Uterus (tissue), 4 donors: ENCODE data around the gene SAMD10. TPM values are rescaled to one million over a fixed set of nuclear protein-coding genes. Genes with fewer than 3 reads are reported as not detected.

ENCODE experiments used
- DNase-seq, 2 donors: peaks; one replicate each; pipeline ENCODE4 v3.0.0-alpha.2; 2019 to 2020
- H3K27ac ChIP-seq, 2 donors: fragments of 200-600 bp; sonication (generic); 1 replicate in 1 of 2; 2 replicates in 1 of 2; pipeline ENCODE4 v1.5.1; 2016 to 2018
- H3K27me3 ChIP-seq, 2 donors: fragments of 200-600 bp; sonication (generic); one replicate each; pipeline ENCODE4 v1.5.1; 2018 to 2019; ENCODE audit warnings: control low read depth in 1 of 2
- H3K36me3 ChIP-seq, 2 donors: fragments of 200-600 bp; sonication (generic); one replicate each; pipeline ENCODE4 v1.5.1; 2019; ENCODE audit warnings: control low read depth in 1 of 2
- H3K4me1 ChIP-seq, 2 donors: fragments of 200-600 bp; sonication (generic); one replicate each; pipeline ENCODE4 v1.5.1; 2018 to 2019; ENCODE audit warnings: control low read depth in 1 of 2
- H3K4me3 ChIP-seq, 2 donors: fragments of 200-600 bp; sonication (generic); 1 replicate in 1 of 2; 2 replicates in 1 of 2; pipeline ENCODE4 v1.5.1; 2018 to 2019; ENCODE audit warnings: mild to moderate bottlenecking in 1 of 2
- H3K9me3 ChIP-seq, 2 donors: fragments of 200-600 bp; sonication (generic); one replicate each; pipeline ENCODE4 v1.5.1; 2019; ENCODE audit warnings: control low read depth in 1 of 2
- CTCF ChIP-seq, 4 experiments: fragments of 200-600 bp in 2 of 4; fragments of 450-650 bp in 2 of 4; sonication (generic) in 2 of 4; IDR thresholded peaks; one replicate each; pipeline ENCODE4 v1.5.1; 2016 to 2019; ENCODE audit warnings: antibody characterized with exemption in 4 of 4, mild to moderate bottlenecking in 2 of 4, moderate library complexity in 1 of 4
- POLR2A ChIP-seq, 2 donors: fragments of 450-650 bp; IDR thresholded peaks; one replicate each; pipeline ENCODE4 v1.6.1; 2016; ENCODE audit warnings: antibody characterized with exemption in 2 of 2, mild to moderate bottlenecking in 1 of 2, moderate library complexity in 1 of 2
- intact Hi-C: fragments of 100-400 bp; cut with DNase I; formaldehyde crosslinking; loops from one replicate; pipeline ENCODE4 v1.15.1; 2023; ENCODE audit warnings: low total_unique reads
- total RNA-seq, 4 donors: library from RNA; depleted of rRNA in 3 of 4; stranded (reverse); fragments of >200 nt in 3 of 4; gene quantifications; one replicate each; pipeline versions ENCODE4 v1.1.0 to v1.2.4, GENCODE V29; 2014 to 2023
- donor health status: DM: yes; HTN: yes; CAD: no.

The SAMD10 gene
- total RNA-seq, 4 donors from 2014 or later: 0.83 to 7.6 (median 1.2) TPM; not detected in 1

- H3K36me3 ChIP-seq: no peaks in the 10 kb centered on the region
- H3K27me3 ChIP-seq: no peaks in the 10 kb centered on the region
- no peak overlapping the region for H3K4me3 ChIP-seq
- H3K27ac ChIP-seq: no peak overlapping the region
- H3K4me1 ChIP-seq: no peaks in the 10 kb centered on the region
- TF ChIP-seq POLR2A (IDR thresholded peaks at IDR 0.05): no peak
- no peak for TF ChIP-seq CTCF (IDR thresholded peaks at IDR 0.05)
- peak in 1 of 2 donors; percentile 44 for DNase-seq
- intact Hi-C loops: no loop called here
- no peaks in the 10 kb centered on the region for H3K9me3 ChIP-seq
Measured at GRCh38 chr20:63941282-63942081, 38.0 kb downstream of the SAMD10 start.

GRCh38 chr20:63940472-63941266 lies 38.8 kb downstream of the SAMD10 start:
- intact Hi-C loops: no loop called here
- H3K27ac ChIP-seq: no peak overlapping the region
- H3K4me1 ChIP-seq: no peaks in the 10 kb centered on the region
- no peaks in the 10 kb centered on the region for H3K27me3 ChIP-seq
- H3K9me3 ChIP-seq: no peaks in the 10 kb centered on the region
- H3K36me3 ChIP-seq: no peaks in the 10 kb centered on the region
- TF ChIP-seq POLR2A (IDR thresholded peaks at IDR 0.05): no peak
- TF ChIP-seq CTCF (IDR thresholded peaks at IDR 0.05): no peak
- no peak for DNase-seq
- no peak overlapping the region for H3K4me3 ChIP-seq

GRCh38 chr20:63940071-63940471 lies 39.4 kb downstream of the SAMD10 start:
- no peak overlapping the region for H3K4me3 ChIP-seq
- H3K4me1 ChIP-seq: no peaks in the 10 kb centered on the region
- H3K27me3 ChIP-seq: no peaks in the 10 kb centered on the region
- H3K27ac ChIP-seq: no peak overlapping the region
- intact Hi-C loops: no loop called here
- no peaks in the 10 kb centered on the region for H3K36me3 ChIP-seq
- no peaks in the 10 kb centered on the region for H3K9me3 ChIP-seq
- no peak for DNase-seq
- TF ChIP-seq POLR2A (IDR thresholded peaks at IDR 0.05) (no peak), CTCF (IDR thresholded peaks at IDR 0.05) (no peak)

- Histone ChIP-seq H3K9me3 (no peaks in the 10 kb centered on the region), H3K4me3 (no peak overlapping the region), H3K27me3 (no peaks in the 10 kb centered on the region), H3K36me3 (no peaks in the 10 kb centered on the region), H3K4me1 (no peaks in the 10 kb centered on the region), H3K27ac (no peak overlapping the region)
- TF ChIP-seq CTCF (IDR thresholded peaks at IDR 0.05) (no peak), POLR2A (IDR thresholded peaks at IDR 0.05) (no peak)
- DNase-seq: no peak
- intact Hi-C loops: no loop called here
Measured at GRCh38 chr20:63939061-63939935, 40.1 kb downstream of the SAMD10 start.
